Stomach (tissue), 4 donors: ENCODE measurements around the gene NKTR.

ENCODE experiments used
- EP300 ChIP-seq: sonication (generic); formaldehyde crosslinking; IDR thresholded peaks from one replicate; pipeline ENCODE4 v1.6.1; 2017; ENCODE audit warnings: antibody characterized with exemption
- POLR2A ChIP-seq, 4 donors: fragments of 450-650 bp; IDR thresholded peaks; one replicate each; pipeline ENCODE4 v1.6.1; 2016; ENCODE audit warnings: antibody characterized with exemption in 4 of 4, control low read depth in 2 of 4, mild to moderate bottlenecking in 1 of 4, moderate library complexity in 1 of 4
- POLR2AphosphoS5 ChIP-seq, 3 donors: sonication (generic); formaldehyde crosslinking; IDR thresholded peaks; one replicate each; pipeline ENCODE4 v1.6.1; 2016; ENCODE audit warnings: antibody characterized with exemption in 3 of 3
- TF ChIP-seq, protein P1 (sequence below), 7 experiments: fragments of 450-650 bp in 4 of 7; fragments of 200-600 bp in 3 of 7; sonication (generic) in 3 of 7; IDR thresholded peaks; one replicate each; pipeline ENCODE4 v1.5.1; 2016 to 2019; ENCODE audit warnings: antibody characterized with exemption in 7 of 7, control low read depth in 2 of 7, mild to moderate bottlenecking in 1 of 7

DNA sequence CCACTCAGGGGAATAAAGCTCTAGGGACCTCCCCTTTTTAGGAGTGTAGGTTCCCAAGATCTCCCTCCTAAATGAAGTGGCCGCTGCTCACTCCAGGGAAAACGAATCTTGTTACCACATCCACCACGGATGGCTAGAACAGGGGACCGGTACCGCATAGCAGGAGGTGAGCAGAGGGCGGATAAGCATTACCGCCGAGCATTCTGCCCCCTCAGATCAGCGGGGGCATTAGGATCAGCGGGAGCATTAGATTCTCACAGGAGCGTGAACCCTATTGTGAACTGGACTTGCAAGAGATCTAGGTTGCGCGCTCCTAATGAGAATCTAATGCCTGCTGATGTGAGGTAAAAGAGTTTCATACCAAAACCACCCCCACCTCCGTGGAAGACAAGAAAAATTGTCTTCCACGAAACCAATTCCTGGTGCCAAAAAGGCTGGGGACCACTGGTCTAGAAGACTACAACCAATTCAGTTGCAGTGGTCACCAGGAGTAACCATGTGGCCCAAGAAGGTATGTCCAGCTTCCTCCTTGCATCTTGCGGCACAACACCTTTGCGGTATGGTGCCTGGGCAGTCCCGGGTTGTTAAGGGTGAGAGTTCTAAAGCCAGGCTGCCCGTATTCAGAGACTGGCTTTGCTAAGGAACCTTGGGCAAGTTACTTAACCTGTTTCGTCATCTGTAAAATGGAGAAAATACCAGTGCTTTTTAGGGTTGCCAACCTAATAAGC, 10.9 kb upstream of the NKTR start:
- TF ChIP-seq, protein P1, sequence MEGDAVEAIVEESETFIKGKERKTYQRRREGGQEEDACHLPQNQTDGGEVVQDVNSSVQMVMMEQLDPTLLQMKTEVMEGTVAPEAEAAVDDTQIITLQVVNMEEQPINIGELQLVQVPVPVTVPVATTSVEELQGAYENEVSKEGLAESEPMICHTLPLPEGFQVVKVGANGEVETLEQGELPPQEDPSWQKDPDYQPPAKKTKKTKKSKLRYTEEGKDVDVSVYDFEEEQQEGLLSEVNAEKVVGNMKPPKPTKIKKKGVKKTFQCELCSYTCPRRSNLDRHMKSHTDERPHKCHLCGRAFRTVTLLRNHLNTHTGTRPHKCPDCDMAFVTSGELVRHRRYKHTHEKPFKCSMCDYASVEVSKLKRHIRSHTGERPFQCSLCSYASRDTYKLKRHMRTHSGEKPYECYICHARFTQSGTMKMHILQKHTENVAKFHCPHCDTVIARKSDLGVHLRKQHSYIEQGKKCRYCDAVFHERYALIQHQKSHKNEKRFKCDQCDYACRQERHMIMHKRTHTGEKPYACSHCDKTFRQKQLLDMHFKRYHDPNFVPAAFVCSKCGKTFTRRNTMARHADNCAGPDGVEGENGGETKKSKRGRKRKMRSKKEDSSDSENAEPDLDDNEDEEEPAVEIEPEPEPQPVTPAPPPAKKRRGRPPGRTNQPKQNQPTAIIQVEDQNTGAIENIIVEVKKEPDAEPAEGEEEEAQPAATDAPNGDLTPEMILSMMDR (IDR thresholded peaks at IDR 0.05): no peak
- TF ChIP-seq POLR2AphosphoS5 (IDR thresholded peaks at IDR 0.05) (no peak), EP300 (no peak), POLR2A (IDR thresholded peaks at IDR 0.05) (no peak)
